Ovary (tissue), 9 donors: ENCODE data around the gene FAM98B. TPM values are rescaled to one million over a fixed set of nuclear protein-coding genes. Genes with fewer than 3 reads are reported as not detected.

ENCODE experiments used
- DNase-seq, 5 donors: peaks; one replicate each; pipeline ENCODE4 v3.0.0-alpha.2; 2019 to 2020
- H3K27ac ChIP-seq, 2 donors: fragments of 200-600 bp; one replicate each; pipeline versions ENCODE4 v1.5.1 to v1.8.0; 2019 to 2022
- H3K27me3 ChIP-seq: fragments of 200-600 bp; one replicate; pipeline ENCODE4 v1.8.0; 2022
- H3K36me3 ChIP-seq: fragments of 200-600 bp; sonication (generic); one replicate; pipeline ENCODE4 v1.5.1; 2019
- H3K4me1 ChIP-seq: one replicate; pipeline ENCODE4 v1.8.1; 2013; ENCODE audit warnings: mild to moderate bottlenecking, moderate library complexity; ENCODE audit not compliant: insufficient read depth
- H3K4me3 ChIP-seq: fragments of 200-600 bp; sonication (generic); one replicate; pipeline ENCODE4 v1.5.1; 2017
- H3K9me3 ChIP-seq, 2 donors: fragments of 200-600 bp in 1 of 2; sonication (generic) in 1 of 2; one replicate each; pipeline versions ENCODE4 v1.5.1 to v1.8.1; 2013 to 2019; ENCODE audit warnings: mild to moderate bottlenecking in 1 of 2, moderate library complexity in 1 of 2
- CTCF ChIP-seq, 3 donors: fragments of 450-650 bp in 2 of 3; fragments of 200-600 bp in 1 of 3; IDR thresholded peaks; one replicate each; pipeline versions ENCODE4 v1.5.1 to v1.8.0; 2016 to 2022; ENCODE audit warnings: antibody characterized with exemption in 3 of 3, mild to moderate bottlenecking in 1 of 3
- EP300 ChIP-seq: sonication (generic); formaldehyde crosslinking; IDR thresholded peaks from one replicate; pipeline ENCODE4 v1.6.1; 2017; ENCODE audit warnings: antibody characterized with exemption
- POLR2A ChIP-seq: fragments of 450-650 bp; IDR thresholded peaks from one replicate; pipeline ENCODE4 v1.6.1; 2017; ENCODE audit warnings: antibody characterized with exemption, mild to moderate bottlenecking, moderate library complexity
- WGBS, 3 donors: extraction: QIAGEN DNeasy Blood & Tissue Kit in 1 of 3; methylation state at CpG; one replicate each; pipeline versions ENCODE4 v1.1.5 to v1.1.7; 2013 to 2017; 5-methylcytosine and 5-hydroxymethylcytosine counted together
- intact Hi-C, 4 donors: fragments of 100-400 bp; cut with DNase I; formaldehyde crosslinking; loops; one replicate each; pipeline versions ENCODE4 v1.11.0 to v1.15.1; 2022 to 2023
- polyA plus RNA-seq, 2 donors: library from polyadenylated mRNA; stranded (reverse); fragments of 200-250 nt in 1 of 2; fragments of 350-450 nt in 1 of 2; fragmentation: Illumina TruSeq in 1 of 2; extraction: RNeasy Lipid Tissue Mini Kit (QIAGEN cat#74804) in 1 of 2; gene quantifications; one replicate each; pipeline ENCODE4 v1.2.3, GENCODE V29; 2013 to 2014
- total RNA-seq, 7 donors: library from RNA; depleted of rRNA in 2 of 7; stranded (reverse); fragments of >200 nt in 2 of 7; fragmentation: NEBNext Ultra II Directional in 3 of 7; extraction: Animal tissue kit (Norgen Biotek cat#: 25700) in 3 of 7; gene quantifications; one replicate each; pipeline versions ENCODE4 v1.1.0 to v1.2.4, GENCODE V29; 2016 to 2023
- donor health status: DM: no; HTN: no; CAD: no; lungs with moderate emphysema.
- donor health status: DM: no; HTN: no; CAD: no.
- donor health status: Bipolar disorder and iron deficiency.
- donor health status: DM: yes; HTN: yes; CAD: no.
- donor health status: DM: no; HTN: no; CAD: no.
- donor health status: DM: yes; HTN: yes; CAD: no.

FAM98B gene
- total and polyA plus RNA-seq, 9 donors: 9.4 to 35.3 (median 19.8) TPM

- intact Hi-C loops: no loop called here
- peaks cover 2% of the 10 kb centered on the region for H3K4me1 ChIP-seq
- TF ChIP-seq POLR2A (no peak), EP300 (no peak), CTCF (IDR thresholded peaks at IDR 0.05) (no peak)
- DNase-seq: no peak
- no peak overlapping the region for H3K4me3 ChIP-seq
- WGBS, 3 donors: 89 to 98% (median 89%) methylated on average over 2 of the region's 2 CpGs
- H3K27ac ChIP-seq: no peak overlapping the region
- no peaks in the 10 kb centered on the region for H3K27me3 ChIP-seq
- H3K9me3 ChIP-seq: no peaks in the 10 kb centered on the region
- no peaks in the 10 kb centered on the region for H3K36me3 ChIP-seq
These were observed 7.3 kb downstream of the FAM98B start for GRCh38 chr15:38461066-38461833.

GRCh38 chr15:38463893-38464292, 10.0 kb downstream of the FAM98B start:
- peaks cover 2% of the 10 kb centered on the region for H3K4me1 ChIP-seq
- H3K36me3 ChIP-seq: no peaks in the 10 kb centered on the region
- no peaks in the 10 kb centered on the region for H3K9me3 ChIP-seq
- 76 to 86% (median 84%) methylated on average over 3 of the region's 3 CpGs for WGBS, 3 donors
- H3K27me3 ChIP-seq: no peaks in the 10 kb centered on the region
- H3K27ac ChIP-seq: no peak overlapping the region
- TF ChIP-seq POLR2A (no peak), CTCF (IDR thresholded peaks at IDR 0.05) (no peak), EP300 (no peak)
- intact Hi-C loops: no loop called here
- DNase-seq: no peak
- H3K4me3 ChIP-seq: no peak overlapping the region

GRCh38 chr15:38464675-38465074, 10.7 kb downstream of the FAM98B start:
- DNase-seq: no peak
- Histone ChIP-seq H3K4me1 (peaks cover 2% of the 10 kb centered on the region), H3K9me3 (no peaks in the 10 kb centered on the region), H3K36me3 (no peaks in the 10 kb centered on the region), H3K27me3 (no peaks in the 10 kb centered on the region), H3K4me3 (no peak overlapping the region), H3K27ac (no peak overlapping the region)
- TF ChIP-seq POLR2A (no peak), CTCF (IDR thresholded peaks at IDR 0.05) (no peak), EP300 (no peak)
- intact Hi-C loops: no loop called here
- WGBS, 3 donors: 68 to 96% (median 93%) methylated on average over 4 of the region's 4 CpGs

- H3K4me1 ChIP-seq: no peaks in the 10 kb centered on the region
- intact Hi-C loops: no loop called here
- H3K36me3 ChIP-seq: no peaks in the 10 kb centered on the region
- no peak for TF ChIP-seq EP300
- TF ChIP-seq CTCF (IDR thresholded peaks at IDR 0.05): no peak
- no peak for TF ChIP-seq POLR2A
- no peaks in the 10 kb centered on the region for H3K27me3 ChIP-seq
- H3K27ac ChIP-seq: no peak overlapping the region
- no peak overlapping the region for H3K4me3 ChIP-seq
- no peaks in the 10 kb centered on the region for H3K9me3 ChIP-seq
- DNase-seq: no peak
- WGBS, 3 donors: 40 to 46% (median 44%) methylated on average over 1 of the region's 1 CpG
These were observed 16.9 kb downstream of the FAM98B start for GRCh38 chr15:38470816-38471215.
